ENCODE data around the gene STAG3.

The STAG3 gene

DNA sequence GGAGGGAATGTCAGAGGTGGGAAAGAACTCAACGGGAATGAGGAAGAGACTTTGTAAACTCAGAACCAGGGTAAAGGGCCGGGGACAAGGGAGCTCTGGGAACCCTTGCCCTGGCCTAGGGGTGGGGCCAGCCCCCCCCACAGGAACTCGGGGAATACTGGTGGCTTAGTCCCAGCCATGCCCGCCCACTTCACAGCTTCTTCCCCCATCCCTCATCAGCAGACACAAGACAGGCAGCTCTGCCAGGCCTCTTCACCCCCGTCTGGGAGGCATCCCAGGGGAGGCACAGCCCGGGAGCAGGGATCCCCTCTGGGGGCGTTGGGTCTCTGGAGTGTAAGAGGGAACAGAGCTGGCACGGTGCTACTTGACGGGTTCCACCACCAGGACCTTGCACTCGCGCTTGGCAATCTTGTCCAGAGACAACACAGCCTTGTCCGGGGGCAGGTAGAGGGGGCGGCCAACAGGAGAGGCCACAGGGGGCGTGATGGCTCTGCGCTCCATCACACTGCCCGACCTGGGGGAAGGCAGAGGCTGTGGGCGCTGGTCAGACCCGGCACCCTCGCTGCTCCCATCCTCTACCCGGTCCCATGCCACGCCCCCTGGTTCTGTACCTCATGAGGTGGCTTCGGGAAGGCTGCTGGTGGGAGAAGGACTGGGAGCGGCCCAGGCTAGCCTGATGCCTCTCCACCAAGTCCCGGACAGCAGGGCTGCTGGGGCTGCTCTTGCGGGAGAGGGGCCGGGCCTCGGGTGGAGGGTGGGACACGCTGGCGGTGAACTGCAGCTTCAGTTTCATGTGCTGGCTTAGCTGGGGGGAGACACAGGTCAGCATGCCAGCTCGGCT, 22.8 kb upstream of the STAG3 start:
- no peak for DNase-seq

DNA sequence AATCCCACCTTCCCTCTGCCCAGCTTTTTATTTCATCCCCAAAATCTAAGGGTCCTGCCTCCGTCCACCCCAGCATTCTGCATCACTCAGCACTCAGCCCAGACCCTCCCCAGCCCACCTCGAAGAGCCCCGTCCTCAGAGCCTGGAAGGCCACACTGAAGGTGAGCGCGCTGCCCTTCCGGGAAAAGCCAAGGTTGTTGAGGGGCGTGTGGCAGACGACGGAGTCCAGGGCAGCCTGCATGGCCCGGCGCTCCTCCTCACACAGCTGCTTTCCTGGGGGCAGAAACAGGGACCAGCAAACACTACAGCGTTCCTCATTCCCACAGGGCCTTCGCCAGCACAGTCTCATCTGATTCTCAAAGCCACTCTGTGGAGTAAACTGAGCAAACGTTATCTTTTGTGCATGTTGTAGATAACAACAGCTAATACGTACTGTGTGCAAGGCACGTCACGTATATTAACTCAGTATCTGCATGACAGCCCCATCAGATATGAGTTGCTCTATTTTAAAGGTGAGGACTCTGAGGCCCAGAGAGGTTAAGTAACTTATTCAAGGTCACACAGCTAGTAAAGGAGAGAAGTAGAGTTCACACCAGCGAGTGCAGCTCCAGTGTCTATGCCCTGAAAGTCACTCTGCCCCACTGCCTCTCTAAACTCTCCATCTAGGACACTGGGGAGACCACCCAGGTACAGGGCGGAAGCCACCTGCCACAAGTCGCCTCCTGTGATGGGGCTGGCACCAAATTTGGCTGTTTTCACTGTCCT, 22.0 kb upstream of the STAG3 start:
- DNase-seq, result no peak

DNA sequence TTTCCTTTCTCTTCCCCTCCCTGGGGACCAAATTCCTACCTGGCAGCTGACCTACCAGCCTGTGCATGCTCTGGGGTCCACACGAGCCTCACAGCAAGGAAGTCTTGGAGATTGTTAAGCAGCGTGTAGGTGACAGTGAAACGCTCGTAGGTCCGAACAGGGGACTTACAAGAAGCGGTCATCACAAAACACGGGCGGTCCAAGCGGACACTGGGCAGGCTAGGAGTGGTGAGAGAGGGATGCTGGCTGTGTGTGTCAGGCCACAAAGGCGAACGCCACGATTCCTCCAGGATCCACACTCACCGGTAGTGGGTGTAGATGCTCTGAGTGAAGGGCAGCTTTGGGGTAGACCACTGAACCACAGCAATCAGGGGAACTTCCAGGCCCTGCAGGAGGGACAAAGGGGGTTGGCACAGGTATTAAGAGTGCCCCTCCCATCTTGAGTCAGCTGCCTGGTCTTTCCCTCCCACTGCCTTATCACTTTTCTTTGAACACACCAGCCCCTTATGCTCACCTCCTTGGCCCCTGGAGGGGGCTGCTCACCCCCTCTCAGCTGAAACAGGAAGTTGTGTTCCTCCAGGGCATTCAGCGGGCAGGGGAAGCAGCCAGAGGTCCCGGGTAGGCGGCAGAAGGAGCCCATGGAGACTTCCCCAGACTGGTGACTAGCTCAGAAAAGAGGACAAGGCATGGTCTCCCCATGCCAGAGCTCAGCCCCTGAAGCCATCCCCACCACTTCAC, 21.2 kb upstream of the STAG3 start:
- DNase-seq, result peak; percentile 37

DNA sequence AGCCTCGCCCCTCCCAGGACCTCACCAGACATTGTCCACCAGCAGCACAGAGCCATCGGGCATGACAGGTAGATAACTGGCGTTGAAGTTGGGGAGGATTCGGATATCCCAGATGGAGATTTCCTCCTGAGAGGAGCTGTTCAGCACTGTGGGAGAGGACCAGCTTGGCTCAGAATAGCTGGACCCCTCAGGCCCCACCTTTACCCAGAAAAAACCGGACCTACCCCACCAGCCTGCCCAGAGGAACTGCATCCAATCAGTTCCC, 20.7 kb upstream of the STAG3 start:
- no peak for DNase-seq

DNA sequence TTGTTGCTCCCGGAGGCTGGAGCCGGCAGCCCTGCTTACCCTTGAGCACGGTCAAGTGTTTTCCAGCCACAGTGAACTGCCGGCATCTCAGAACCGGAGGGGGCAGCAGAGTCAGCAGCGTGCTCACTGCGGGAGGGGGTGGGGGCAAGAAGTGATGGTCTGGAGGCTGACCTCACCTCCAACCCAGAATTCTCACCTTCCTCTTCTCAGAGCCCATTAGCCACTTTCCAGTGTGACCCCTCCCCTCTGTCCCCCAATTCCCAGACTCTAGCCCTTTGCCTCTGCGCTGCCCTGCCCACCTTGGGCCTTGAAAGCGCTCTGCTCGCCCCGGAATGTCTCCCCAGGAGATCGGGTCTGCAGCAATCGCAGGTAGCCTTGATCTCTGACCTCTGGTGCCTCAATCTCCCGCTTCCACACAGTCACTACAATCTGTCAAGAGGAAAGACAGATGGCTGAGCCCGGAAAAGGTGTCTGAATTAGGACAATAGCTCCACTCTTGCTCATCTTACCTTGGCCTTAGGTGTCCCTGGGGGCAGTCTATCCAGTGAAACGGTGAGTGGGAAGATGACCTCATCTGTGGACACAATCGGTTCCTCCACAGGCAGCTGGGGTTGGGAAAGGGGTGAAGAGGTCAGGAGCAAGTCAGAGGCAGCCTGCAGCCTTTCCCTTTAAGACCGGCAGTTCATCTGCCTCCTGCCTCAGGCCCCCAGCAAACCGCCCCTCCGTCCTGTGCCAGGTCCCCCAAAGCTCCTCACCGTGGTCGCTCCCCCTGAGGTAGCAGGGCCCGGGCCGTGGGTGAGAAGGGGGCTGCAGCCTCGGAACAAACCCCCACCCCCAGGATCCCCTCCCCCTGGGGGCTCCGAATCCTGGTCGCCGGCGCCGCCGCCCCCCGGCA, 20.1 kb upstream of the STAG3 start:
- DNase-seq, result no peak

DNA sequence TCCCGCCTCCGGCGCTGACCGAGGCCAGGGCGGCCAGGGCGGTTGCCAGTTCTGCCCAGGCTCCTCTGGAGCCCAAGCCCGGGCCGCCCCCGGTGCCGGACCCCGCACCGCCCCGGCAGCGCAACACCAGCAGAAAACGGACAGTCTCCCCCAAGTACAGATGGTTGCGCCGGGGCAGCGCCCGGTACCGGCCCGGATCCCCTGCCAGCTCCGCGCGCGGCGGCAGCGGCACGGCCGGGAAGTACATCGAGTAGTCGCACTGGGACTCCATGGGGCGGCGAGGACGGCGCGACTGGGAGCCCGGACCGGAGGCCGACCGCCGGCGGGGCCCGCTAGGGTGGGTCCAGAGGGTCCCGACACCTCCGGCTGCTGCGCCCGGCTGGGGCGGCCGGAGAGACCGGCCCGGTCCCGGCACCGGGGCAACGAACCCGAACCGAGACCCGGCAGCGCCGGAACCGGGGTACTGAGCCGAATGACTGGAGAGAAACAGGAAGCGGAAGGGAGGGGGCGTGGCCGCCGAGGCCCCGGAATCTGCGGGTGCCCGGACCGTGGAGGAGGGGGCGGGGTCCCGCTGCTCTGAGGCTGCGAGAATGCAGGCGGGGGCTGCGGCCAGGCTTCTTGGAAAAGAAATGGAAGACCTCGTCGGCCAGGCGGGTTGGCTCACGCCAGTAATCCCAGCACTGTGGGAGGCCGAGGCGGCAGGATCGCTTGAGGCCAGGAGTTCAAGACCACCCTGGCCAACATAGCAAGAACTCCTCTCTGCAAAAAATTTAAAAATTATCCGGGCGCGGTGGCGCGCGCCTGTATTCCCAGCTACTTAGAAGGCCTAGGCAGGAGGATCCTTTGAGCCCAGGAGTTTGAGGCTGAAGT, 19.3 kb upstream of the STAG3 start, which contains the start of gene TRAPPC14:
TRAPPC14 (minus strand) TSS at position 495 of the 870 bp plus-strand sequence; CDS start at position 271, 224 bp downstream.
- DNase-seq, result peak; percentile 91

DNA sequence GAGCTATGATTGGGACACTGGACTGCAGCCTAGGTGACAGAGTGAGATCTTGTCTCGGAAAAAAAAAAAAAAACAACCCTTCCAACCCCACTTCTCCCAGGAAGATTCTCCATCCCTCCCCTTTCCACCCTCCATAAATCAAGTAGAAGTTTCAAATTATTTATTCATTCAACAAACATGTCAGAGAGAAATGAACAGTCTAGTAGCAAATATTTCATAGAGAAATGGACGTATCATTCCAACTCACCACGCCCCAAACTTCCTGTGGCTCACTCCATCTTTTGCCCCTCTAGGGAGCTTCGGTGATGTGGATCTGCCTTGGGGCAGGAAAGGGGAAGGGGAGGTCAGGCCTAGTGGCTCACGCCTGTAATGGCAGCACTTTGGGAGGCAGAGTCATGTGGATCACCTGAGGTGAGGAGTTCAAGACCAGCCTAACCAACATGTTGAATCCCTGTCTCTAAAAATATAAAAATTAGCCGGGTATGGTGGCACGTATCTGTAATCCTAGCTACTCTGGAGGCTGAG, 18.6 kb upstream of the STAG3 start:
- no peak for DNase-seq

DNA sequence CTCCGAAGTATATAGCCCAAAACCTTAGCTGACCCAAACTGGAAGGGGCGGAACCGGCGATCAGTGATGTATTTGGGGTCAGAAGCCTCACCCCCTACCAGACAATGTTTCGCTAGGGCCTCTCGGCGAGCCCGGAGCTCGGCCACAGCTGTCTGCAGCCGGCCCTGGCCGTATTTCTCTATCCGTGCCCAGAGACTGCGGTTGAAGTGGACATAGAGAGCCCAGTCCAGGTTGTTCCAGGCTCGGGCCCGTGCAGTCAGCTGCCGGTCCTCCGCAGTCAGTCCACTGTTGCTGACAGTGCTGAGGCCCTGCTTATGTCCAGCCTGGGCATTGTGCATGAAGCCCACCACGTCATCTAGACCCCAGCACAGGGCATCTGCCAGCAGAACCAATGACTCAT, 17.7 kb upstream of the STAG3 start:
- DNase-seq, result no peak

DNA sequence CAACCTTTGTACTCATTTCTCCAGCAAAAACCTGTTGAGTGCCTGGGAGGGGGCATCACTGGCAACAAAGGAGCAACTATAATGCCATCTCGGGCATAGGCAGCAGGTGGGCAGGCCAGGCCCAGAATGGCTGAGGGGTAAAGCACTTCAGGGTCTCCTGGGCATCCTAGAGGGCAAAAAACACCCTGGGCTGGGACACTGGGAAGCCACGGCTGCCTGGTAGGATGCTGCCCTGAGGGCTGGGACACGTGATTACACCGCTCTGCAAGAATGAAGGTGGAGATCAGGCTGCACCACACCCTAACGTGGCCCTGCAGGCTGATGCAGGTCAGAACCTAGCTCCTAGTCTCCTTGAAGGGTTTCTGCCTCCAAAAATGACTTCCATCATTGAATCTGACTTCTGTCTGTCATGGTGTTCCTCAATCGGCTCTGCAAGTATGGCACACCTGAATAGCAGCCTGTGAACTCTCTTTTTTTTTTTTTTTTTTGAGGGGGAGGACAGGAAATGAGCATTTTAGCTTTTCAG, 14.6 kb upstream of the STAG3 start:
- no peak for DNase-seq

DNA sequence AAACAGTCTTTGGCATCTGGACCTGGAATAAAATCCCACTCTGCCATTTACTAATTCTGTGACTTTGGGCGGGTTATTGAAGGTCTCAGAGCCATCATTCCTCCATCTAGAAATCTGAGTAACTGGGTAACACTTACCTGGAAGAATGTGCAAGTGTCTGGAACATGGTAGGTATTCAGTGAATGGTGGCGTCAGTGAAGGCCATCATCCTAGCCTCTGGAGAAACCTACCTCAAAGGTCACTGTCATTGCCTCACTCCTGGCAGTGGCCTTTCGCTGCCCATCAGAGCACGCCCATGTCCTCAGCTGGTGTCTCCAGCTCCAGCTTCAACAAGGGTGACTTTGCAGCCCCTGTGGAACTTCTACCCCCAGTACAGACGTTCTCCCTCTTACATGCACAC, 13.8 kb upstream of the STAG3 start:
- DNase-seq, result no peak

DNA sequence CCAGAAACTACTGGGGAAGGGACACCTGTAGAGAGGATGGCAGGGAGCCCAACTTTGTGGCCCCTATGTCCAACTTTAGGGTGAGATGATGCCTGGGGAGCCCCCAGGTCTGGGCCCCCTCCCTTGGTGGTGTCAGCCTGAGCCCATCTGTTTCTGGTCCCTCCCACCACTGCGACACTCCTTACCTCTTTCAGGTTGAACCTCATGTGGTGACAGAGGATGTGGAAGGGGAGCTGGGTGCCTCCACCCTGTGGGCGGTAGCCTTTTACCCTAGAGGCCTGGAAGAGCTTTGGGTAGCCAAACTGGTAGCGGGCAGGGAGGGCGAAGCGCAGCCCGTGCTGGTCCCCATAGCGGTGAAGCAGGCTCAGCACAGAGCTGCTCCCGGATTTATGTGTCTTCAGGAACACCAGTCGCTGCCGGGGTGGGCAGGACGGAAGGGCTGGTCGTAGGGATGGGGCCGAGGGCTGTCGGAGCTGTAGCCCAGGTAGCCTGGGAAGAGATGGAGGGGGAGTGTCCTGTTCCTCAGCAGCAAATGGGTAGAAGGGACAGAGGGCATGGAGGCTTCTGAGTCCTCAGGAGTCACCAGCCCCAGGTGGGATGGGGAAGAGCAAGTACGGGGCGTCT, 11.3 kb upstream of the STAG3 start:
- no peak for DNase-seq

DNA sequence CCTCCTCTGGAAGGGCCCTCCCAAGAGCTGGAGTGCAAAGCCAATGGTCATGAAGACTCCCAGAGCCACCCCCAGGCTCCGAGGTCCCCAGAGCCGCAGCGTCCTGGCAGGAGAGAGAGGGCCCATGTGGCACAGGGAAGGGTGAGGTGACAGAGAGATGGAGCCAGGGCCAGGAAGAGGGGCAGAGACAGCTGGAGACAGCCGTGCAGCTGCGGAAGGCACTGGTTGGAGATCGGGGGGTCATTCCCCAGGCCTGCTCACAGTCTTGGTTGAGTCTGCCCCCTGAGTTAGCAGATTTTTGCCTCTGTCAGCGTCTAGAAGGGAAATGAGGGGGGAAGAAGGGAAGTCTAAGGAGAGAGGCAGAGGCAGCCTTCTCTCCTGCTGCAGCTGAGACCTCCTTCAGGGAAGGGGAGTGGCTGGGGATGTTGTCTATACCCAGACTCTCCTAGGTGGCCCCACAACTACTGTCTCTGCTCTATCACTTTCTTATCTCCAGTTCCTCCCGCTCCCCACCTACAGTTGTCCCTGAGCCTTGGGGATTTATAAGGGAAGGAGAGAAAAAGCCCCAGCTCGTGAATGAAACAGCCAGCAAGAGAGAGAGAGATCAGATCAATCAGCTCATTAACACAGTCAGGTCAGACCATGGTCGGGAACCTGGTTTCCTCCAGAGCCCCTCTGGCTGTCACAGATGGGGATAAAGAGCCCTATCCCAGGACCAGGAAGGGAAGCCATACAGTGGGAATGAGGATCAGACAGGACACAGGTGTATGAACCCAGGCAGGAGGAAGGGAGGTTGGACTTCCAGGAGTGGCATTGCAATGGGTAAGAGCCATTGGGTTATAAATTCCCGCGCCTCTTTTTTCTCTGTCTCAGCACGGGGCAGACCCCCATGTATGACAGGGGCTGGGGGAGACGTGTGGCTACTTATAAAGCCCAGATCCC, 10.5 kb upstream of the STAG3 start:
- no peak for DNase-seq

DNA sequence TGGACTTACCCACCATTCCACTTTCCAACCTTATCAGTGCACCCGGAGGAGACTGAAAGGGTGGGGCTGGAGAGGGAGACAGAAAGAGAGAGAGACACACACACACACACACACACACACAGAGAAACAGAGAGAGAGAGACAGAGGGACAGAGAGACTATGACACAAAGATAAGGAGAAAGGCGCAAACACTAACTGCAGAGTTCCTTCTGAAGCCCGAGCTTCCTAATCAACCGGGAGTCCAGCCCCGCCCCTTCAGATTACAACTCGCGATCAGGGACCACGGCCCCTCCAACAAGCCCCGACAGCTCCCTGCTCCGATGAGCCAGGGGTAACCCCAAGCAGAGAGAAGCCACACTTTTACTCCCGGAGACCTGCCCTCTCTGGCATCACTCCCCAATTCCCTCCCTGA, 9.8 kb upstream of the STAG3 start:
- DNase-seq, result no peak

DNA sequence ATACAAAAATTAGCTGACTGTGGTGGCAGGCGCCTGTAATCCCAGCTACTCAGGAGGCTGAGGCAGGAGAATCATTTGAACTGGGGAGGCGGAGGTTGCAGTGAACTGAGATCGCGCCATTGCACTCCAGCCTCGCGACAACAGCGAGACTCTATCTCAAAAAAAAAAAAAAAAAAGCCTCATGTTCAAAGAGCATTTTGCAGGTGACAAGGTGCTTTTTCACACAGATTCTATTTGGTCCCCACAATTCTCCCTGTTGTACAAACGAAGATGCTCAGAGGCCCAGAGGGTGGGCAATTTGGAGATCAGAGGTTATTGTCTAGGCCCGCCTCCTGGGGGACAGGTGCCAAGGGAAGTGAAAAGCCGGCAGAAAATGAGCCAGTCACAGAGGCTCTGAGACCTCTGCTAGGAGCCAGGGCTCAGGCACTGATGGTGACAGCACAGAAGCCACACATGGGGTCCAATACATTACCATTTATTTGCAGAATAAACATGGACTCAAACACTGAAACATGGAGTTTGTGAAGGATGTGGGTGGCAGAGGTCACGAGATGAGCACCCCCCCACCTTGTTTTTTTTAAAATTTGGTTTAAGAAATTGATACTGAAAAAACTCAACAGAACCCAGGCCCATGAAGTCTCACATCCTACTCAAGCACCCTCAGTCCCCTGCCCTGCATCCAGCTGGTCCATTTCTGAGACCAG, 8.4 kb upstream of the STAG3 start:
- DNase-seq, result no peak

DNA sequence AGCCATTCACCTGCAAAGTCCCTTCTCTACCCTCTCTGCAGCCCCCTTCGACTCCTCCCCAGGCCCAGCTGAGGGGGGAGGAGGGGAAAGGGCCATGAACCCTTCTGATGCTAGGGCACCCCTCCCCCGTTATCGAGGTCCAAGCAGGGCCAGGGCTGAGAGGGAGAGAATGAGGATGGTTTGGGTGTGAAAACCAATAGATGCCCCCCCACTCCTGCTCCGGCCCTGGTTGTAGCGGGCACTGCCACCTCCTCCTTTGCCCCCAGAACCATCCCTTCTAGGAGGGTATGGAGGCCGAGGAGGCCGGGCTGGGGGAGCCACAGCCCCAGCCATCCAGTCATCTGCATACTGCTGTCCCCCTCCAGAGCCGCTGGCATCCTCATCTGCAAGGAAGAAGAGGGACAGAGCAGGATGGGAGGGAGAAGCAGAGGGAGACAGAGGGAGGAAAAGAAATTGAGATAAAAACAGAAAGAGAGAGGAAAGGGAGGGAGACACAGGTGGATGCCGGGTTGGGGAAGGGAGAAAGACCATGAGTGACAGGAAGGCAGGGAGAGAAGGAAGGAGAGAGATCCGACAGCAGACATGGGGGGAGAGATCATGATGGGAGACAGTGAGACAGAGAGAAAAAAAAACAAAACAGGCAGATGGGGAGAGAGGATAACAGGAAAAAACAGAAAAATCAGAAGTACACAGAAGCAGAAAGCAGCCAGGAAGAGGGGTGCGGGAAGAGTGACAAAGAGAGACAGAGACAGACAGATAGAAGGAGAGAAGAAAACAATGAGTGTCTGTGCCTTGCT, 7.4 kb upstream of the STAG3 start:
- no peak for DNase-seq

DNA sequence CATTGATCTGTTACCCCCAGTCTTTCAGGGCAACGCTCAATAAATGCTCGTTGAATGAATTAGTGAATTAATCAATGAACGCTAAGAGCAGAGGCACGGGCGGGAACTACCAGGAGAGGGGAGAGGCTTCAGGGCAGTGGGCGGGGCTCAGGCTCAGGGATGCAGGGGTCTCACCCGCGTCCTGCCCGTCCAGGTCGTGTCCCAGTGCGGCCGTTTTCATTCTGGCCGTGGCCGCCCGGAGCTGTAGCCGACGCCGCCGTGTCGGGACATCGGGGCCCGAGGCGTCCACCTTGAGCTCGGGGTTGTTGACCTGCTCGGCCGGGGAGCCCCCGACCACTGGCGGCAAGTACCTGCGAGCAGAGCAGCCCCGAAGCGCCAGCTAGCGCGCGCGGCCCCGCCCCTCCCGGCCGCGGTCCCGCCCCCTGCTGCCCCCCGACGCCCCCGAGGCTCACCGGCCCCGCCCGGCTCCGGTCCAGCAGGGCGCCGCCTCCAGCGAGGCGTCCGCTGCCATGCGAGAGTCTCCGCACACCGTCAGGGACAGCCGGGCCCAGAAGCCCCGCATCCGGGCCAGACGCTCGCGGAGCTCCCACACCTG, 6.5 kb upstream of the STAG3 start:
- no peak for DNase-seq

DNA sequence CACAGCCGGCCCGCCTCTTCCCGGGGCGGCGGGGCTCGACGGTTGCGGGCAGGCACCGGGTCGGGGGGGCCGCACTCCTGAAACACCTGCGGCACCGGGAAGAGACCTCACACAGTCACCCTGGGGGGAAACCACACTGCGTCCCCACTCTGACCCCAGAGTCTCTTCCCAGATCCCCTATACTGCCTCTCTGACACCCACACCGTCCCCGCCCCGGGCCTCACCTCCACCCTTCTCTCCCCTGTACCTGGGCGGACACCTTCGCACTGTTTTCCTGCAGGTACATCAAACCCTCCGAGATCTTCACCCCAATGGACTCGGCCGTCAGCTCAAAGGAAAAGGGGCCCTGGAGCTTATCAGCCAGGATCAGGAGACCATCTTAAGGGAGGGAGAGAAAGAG, 5.9 kb upstream of the STAG3 start:
- DNase-seq, result no peak
